GM19193 (cell line): Measurements from ENCODE around the gene RAB40C.

Experiments used
- POLR2A ChIP-seq: IDR thresholded peaks from 4 replicates; pipeline ENCODE4 v1.6.1; 2011; ENCODE audit not compliant: insufficient read depth, insufficient read length; ENCODE audit errors: extremely low read depth

RAB40C gene

DNA sequence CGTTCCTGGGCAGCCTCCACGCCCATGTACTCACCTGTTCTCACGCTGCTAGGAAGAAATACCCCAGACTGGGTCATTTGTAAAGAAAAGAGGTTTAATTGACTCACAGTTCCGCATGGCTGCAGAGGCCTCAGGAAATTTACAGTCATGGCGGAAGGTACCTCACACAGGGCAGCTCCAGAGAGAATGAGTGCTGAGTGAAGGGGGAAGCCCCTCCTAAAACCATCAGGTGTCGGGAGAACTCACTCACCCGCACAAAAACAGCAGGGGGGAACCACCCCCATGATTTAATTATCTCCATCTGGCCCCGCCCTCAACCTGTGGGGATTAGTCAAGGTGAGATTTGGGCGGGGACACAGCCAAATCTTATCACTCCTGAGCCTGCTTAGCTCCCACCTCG is 18.2 kb downstream of the RAB40C start:
- TF ChIP-seq POLR2A, result no peak

DNA sequence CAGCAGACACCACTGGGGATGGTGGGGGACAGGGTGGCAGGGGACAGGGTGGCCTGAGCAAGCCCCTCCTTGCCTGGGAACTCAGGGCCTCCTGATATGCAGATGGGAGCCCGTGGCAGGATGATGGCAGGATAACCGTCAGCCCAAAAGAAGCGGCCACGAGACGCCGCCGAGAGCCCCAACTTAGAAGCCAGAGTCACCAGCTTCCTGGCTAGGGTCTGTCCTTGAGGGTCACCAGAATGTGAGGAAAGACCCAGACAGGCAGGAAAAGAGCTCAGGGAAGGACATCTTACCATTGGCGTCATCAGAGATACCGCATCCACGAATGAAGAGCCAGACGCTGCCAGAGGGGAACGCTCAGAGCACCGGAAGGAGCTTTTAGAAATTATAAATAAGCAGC is 19.4 kb downstream of the RAB40C start:
- TF ChIP-seq POLR2A, result no peak

DNA sequence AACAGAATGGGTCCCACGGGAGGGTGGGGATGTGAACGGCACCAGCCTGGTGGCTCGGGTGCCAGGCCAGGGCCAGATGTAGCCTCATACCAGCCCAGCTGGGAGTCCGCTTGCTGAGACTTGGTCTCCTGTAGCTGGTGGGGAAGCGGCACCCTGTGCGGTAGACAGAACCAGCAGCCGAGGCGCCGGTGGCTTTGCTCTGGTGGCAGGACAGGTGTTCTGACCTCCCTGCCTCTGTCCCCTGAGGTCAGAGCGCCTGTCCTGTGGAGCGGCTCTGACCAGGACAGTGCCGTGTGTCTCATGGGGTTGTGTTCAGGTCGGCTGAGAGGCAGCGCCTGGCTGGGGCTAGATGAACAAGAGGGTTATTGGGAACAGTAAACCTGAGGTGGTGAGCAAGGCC is 20.1 kb downstream of the RAB40C start:
- TF ChIP-seq POLR2A, result no peak

DNA sequence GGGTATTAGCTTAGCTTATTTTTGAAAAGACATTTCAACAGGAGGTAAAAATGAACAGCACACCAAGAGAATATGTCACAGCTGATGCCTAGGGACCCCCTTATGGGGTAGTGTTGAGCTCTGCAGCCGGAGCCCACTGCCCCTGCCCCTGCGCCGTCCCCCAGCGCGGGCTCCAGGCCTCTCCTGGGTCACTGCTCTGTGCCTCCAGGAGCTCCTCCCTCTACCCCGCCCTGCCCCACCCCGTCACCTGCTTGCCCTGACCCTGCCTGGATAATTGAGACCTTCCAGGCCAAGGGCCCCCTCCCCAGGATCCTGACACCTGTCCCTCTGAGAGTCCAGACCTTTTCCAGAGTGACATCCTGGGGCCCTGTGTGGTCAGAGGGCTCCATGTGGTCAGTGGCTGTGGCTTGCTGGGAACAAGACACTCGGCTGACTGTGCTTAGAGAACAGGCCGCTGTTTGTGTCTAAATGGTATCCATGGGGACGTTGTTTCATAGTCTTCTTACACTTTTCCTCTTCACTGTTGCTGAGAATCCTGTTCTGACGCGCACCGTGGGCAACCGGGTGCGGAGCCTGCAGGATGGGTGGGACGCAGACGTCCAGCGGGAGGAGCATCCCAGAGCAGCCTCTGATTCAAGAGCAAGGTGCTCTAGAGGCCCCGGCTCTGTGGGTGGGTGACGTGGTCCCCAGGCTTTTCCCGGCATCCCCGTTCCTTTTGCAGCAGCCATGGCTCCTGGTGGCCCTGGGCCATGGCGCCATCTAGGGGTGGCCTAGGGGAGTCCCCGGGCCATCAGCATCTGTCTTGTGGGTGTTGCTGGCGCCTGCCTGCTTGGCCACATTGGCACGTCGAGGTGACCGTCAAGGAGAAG is 20.9 kb downstream of the RAB40C start:
- no peak for TF ChIP-seq POLR2A

DNA sequence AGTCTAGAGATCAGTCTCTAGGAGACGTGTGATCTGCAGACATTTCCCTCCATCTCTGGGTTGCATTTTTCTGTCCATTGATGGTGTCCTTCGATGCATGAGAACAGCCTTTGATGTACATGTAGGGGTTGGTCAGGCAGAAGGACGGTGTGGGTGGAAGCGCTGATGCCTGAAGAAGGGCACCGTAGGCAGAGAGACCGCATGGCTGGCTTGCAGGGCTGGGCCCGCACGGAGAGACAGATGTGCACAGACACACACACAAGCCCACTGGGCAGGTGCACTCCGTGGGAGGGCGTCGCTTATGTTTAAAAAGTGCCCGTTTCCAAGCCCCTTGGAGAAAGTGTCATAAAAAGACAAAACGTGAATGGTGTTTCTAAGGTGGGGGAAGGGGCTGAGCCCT is 25.3 kb downstream of the RAB40C start:
- no peak for TF ChIP-seq POLR2A

DNA sequence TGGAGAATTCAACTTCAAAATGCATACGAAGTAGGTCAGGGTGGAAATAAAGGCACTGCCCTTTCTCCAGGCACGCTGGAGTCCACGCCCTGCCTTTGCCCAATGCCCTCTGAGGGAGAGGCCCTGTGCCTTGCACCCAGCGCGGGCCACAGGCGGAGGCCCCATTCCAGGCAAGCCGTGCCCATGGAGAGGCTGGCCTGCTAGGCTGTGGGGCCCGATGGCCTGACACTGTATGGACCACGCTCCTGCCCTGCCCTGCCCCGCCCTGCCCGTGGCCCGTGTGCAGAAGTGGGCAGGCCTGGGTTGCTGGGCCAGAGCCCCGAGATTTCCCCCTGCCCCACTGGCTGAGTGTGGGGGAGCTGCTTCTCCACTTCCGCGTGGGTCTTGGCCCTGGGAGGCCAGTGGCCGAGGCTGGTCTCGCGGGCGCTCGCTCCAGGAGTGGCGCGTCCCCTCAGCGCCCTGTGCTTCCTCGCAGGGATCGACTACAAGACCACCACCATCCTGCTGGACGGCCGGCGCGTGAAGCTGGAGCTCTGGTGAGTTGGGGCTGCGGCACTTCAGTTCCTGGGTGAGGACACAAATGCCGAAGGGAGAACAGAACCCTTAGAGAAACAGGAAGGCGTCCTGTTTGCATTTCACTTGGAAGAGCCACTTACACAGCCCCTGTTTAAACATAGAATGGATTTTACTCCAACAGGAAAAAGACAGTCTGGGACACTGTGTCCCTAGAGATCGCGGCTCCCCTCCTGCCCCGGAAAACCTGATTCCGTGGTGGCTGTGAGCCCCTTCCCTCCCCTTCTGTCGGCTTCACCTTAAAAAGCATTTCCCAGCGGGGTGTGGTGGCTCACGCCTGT is 27.1 kb downstream of the RAB40C start:
- TF ChIP-seq POLR2A, result no peak

DNA sequence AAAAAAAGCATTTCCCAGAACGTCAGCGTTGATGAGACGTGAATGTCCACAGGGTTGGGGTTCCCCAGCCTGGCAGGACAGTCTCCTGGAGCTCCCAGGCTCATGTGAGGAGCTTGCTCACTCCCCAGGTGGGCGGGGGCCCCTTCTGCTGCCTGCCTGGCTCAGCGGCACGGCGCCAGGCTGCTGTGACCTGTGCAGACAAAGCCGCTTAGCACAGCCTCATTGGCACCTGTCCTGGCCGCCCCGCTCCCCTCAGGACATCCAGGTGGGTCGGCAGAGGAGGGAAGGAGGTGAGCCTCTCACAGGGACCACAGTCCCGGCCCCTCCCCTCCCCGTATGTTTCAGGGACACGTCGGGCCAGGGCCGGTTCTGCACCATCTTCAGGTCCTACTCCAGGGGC is 28.0 kb downstream of the RAB40C start:
- TF ChIP-seq POLR2A, result no peak

DNA sequence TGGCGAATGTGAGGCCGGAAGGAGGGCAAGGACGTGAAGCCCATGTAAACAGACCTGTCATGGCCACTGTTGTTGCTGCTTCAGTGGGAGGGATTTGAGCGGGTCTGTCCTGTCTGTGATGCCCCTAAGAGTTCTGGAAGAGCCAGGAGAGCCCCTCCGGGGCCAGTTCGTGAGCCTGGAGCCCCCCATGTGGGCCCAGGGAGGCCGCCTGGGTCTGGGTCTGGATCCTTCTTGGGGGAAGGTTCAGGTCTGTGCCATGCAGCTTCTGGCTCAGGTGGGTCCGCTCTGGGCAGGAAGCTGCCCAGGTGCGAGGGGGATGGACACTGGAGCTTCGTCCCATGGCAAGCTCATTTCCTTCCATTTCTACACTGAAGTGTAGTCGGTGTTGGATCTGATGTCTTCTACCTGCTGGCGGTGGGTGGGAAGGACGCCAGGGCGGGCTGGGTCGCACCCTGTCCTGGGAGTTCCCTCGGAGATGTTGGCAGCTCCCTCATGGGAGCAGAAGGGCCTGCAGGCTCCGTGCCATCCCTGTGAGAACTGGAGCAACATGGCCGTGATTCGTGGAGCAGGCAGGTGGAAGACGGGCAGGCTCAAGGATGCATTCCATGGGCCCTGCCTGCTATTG is 29.7 kb downstream of the RAB40C start:
- no peak for TF ChIP-seq POLR2A

DNA sequence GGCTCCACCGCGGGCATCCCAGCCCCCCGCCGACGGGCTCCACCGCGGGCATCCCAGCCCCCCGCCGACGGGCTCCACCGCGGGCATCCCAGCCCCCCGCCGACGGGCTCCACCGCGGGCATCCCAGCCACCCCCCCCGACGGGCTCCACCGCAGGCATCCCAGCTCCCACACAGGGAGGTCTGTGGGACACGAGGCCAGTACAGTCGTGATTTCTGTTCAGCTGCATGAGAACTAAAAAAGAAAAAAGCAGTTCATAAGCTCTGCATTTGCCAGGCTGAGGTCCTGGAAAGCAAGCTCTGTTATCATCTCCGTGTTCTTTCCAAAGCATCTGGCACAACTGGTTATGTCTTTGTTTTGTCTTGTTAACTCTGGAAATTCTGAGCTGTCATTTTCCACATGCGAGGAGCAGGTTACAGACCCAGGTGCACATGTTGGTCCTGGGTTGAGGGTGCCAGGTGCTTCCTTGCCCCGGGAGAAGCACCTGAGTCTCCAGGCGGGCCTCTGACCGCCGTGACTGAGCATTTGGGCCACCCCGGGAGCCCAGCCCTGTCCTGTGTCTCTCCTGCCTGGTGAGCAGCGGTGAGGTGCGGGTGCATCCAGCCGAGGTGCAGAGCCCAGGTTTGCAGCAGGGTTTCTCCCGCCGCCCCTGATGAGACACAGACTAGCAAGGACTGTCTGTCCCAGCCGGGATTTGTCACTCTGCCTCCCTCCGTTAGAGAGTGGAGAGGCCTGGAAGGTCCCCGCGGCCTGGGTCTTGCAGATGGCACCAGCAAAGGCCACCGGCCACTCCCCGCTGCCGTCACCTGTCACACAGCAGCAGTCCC is 31.0 kb downstream of the RAB40C start:
- TF ChIP-seq POLR2A, result no peak

DNA sequence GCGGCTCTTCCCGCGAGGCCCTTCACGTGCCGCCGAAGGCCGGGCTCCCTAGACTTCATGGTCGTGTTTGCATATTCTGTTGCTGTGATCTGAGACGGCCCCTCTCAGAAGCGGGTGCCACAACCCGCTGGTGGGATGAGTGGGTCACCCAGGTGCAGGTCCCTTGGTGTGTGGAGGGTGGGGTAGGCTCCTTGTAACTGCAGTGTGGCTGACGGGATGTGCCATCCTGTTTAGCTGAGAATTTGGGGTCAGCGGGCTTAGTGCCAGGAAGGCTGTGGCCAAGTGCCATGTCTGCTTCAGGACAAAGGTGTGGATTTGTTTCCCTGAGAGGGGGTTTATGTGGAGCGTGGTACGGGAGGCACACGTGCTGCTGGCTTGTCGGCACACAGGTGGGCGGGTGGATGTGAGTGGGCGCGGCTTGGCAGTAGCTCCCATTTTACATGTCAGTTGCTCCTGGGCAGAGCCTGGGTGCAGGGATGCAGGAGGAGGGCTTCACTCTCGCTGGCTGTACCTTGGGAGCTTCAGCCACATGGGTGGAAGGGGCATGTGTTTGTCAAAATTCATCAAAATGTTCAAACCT is 31.8 kb downstream of the RAB40C start:
- TF ChIP-seq POLR2A, result no peak

DNA sequence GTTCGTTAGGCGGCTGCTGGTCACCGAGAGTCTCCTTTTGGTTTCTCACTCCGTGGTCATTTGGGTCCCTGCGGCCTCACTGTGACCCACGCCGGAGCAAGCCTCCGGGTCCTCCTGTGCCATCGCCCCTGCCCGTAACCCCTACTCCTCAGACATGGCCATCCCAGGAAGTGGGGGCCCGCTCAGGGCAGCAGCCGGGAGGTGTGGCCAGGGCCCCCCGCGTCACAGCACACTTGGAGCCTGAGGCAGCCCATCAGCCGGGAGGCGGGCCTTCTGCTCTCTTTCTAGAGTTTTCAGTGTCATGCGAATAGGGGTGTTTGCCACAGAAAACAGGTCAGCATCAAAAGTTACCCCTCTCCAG is 33.0 kb downstream of the RAB40C start:
- TF ChIP-seq POLR2A, result no peak

DNA sequence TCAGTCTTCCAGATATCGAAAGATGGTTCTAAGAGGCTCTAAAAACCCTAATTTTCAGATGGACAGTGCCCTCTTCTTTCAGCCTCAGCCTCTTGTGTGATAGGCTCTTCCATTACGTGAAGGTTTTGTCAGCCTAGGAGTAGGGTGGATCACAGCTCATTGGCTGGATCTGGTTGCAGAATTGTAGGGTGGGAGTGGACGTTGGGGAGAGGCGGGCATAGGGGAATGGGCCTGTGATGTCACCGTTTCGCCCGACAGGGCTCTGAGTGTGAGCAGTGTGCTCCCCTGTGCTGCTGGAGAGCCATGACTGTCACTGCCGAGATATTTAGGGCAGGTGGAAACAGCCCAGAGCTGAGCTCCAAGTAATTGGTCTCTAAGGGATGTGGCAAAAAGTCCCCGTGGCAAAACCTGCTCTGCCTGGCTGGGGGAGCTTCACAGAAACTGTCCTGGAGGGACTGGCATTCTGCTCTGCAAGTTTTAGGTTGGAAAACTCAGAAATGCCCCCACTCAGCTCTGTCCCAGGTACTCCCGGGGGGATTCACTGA is 34.7 kb downstream of the RAB40C start:
- no peak for TF ChIP-seq POLR2A

DNA sequence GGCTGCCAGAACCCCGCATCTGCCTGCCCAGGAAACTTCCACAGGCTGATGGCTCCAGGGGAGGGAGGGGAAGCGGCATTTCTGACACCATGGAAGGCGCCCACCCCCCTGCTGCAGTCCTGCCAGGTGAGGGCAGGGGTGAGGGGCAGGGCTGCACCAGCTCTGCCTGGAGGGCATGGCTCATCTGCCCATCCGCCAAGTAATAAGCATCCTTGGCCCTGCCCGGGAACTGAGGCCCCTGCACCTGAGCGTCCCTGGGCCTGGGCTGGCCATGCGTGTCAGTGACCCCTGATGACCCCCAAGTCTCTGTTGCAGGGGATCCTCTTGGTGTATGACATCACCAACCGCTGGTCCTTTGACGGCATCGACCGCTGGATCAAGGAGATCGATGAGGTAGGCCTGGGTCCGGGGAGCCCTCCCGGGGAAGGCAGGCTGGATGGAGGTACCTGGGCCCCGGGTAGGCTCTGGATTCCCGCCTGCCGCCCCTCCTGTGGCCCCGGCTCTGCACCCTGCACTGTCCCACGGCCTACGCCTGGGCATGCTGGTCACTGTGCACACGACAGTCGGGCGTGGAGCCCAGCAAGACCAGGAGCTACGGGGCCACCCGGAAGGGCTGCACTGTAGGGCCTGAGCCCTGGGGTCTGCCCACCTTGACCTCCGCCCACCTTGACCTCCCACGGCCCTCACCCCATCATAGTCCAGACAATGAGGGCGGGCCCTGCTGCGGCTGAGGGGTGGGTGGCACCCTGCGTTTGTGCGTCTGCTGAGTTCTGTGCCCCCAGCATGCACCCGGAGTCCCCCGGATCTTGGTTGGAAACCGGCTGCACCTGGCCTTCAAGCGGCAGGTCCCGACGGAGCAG is 35.5 kb downstream of the RAB40C start:
- TF ChIP-seq POLR2A, result no peak
